KG1 (cell line): ENCODE measurements around the gene CCT6B.

ENCODE experiments used
- DNase-seq: peaks from one replicate; lab custom pipeline; 2025; lab: John Stamatoyannopoulos, UW

CCT6B gene

GRCh38 chr17:34883106-34884000, 77.9 kb downstream of the CCT6B start:
- no peak for DNase-seq

- no peak for DNase-seq
These were observed 82.1 kb downstream of the CCT6B start for GRCh38 chr17:34879146-34879545.
